Mesenchymal stem cell (in vitro differentiated cells and primary cell): Measurements from ENCODE around the gene CTU2.
A peak's percentile ranks its signal among the peaks of the same experiment; 100 is the strongest.

Experiments
- DNase-seq: peaks from one replicate; pipeline ENCODE4 v3.0.0-alpha.2; 2013
- H2AFZ ChIP-seq: one replicate; pipeline ENCODE4 v1.6.1; 2013; ENCODE audit warnings: low read depth, mild to moderate bottlenecking, control low read depth, inconsistent platforms, low read length, moderate library complexity
- H2AK5ac ChIP-seq: 2 replicates; pipeline ENCODE4 v1.6.1; 2013; ENCODE audit warnings: low read length, moderate library complexity, mild to moderate bottlenecking, inconsistent platforms; ENCODE audit not compliant: severe bottlenecking
- H2BK120ac ChIP-seq: one replicate; pipeline ENCODE4 v1.6.1; 2013; ENCODE audit warnings: low read depth, mild to moderate bottlenecking, inconsistent platforms, low read length, moderate library complexity
- H2BK12ac ChIP-seq, 2 experiments: one replicate each; pipeline ENCODE4 v1.6.1; 2013; ENCODE audit warnings: inconsistent platforms in 2 of 2, low read length in 2 of 2, mild to moderate bottlenecking in 2 of 2, moderate library complexity in 2 of 2, control low read depth in 1 of 2
- H2BK15ac ChIP-seq: one replicate; pipeline ENCODE4 v1.6.1; 2013; ENCODE audit warnings: mild to moderate bottlenecking, low read depth, inconsistent platforms; ENCODE audit not compliant: poor library complexity, severe bottlenecking
- H2BK5ac ChIP-seq: 2 replicates; pipeline ENCODE4 v1.6.1; 2013; ENCODE audit warnings: low read depth, mild to moderate bottlenecking, low read length, control low read depth, inconsistent platforms; ENCODE audit not compliant: poor library complexity, severe bottlenecking
- H3K14ac ChIP-seq, 2 experiments: one replicate each; pipeline ENCODE4 v1.6.1; 2013; ENCODE audit warnings: inconsistent platforms in 2 of 2, low read length in 2 of 2, control low read depth in 1 of 2, mild to moderate bottlenecking in 1 of 2, moderate library complexity in 1 of 2
- H3K18ac ChIP-seq, 2 experiments: one replicate each; pipeline ENCODE4 v1.6.1; 2013; ENCODE audit warnings: inconsistent platforms in 2 of 2, low read length in 2 of 2, control low read depth in 1 of 2, low read depth in 1 of 2, mild to moderate bottlenecking in 1 of 2
- H3K23ac ChIP-seq, 2 experiments: one replicate each; pipeline ENCODE4 v1.6.1; 2013; ENCODE audit warnings: inconsistent platforms in 2 of 2, low read length in 2 of 2, mild to moderate bottlenecking in 2 of 2, moderate library complexity in 2 of 2, control low read depth in 1 of 2
- H3K27ac ChIP-seq: 2 replicates; pipeline ENCODE4 v1.5.1; 2013; ENCODE audit warnings: mild to moderate bottlenecking, moderate library complexity, low read length, control low read depth, inconsistent platforms; ENCODE audit not compliant: poor library complexity, severe bottlenecking
- H3K27me3 ChIP-seq, 2 experiments: 2 replicates each; pipeline versions ENCODE4 v1.6.1 to v1.7.0; 2013; ENCODE audit warnings: low read length in 2 of 2, mild to moderate bottlenecking in 2 of 2, moderate library complexity in 2 of 2, control low read depth in 1 of 2, inconsistent platforms in 1 of 2; ENCODE audit not compliant: control insufficient read depth in 1 of 2, insufficient read depth in 1 of 2
- H3K36me3 ChIP-seq, 2 experiments: 2 replicates each; pipeline versions ENCODE4 v1.6.1 to v1.7.0; 2013; ENCODE audit warnings: low read length in 2 of 2, control low read depth in 1 of 2, inconsistent platforms in 1 of 2, low read depth in 1 of 2, mild to moderate bottlenecking in 1 of 2; ENCODE audit not compliant: insufficient read depth in 2 of 2, control insufficient read depth in 1 of 2
- H3K4ac ChIP-seq, 2 experiments: one replicate each; pipeline ENCODE4 v1.6.1; 2013; ENCODE audit warnings: inconsistent platforms in 2 of 2, low read length in 2 of 2, mild to moderate bottlenecking in 2 of 2, moderate library complexity in 2 of 2, control low read depth in 1 of 2, low read depth in 1 of 2
- H3K4me1 ChIP-seq: 2 replicates; pipeline ENCODE4 v1.6.1; 2013; ENCODE audit warnings: low read depth, low read length, control low read depth; ENCODE audit not compliant: control insufficient read depth, insufficient read depth
- H3K4me2 ChIP-seq: 2 replicates; pipeline ENCODE4 v1.6.1; 2013; ENCODE audit warnings: low read length, mild to moderate bottlenecking, inconsistent platforms; ENCODE audit not compliant: poor library complexity, severe bottlenecking
- H3K4me3 ChIP-seq, 2 experiments: 2 replicates each; pipeline versions ENCODE4 v1.5.1 to v1.7.0; 2013; ENCODE audit warnings: low read length in 2 of 2, mild to moderate bottlenecking in 2 of 2, control low read depth in 1 of 2, low read depth in 1 of 2; ENCODE audit not compliant: insufficient read depth in 1 of 2
- H3K79me1 ChIP-seq: replicated peaks from 2 replicates; pipeline ENCODE4 v1.6.1; 2013; ENCODE audit warnings: mild to moderate bottlenecking, control low read depth, low read length, inconsistent platforms; ENCODE audit not compliant: poor library complexity, severe bottlenecking
- H3K9ac ChIP-seq: 2 replicates; pipeline ENCODE4 v1.7.0; 2013; ENCODE audit warnings: mild to moderate bottlenecking, low read length, moderate library complexity
- H3K9me3 ChIP-seq: 2 replicates; pipeline ENCODE4 v1.7.0; 2013; ENCODE audit warnings: mild to moderate bottlenecking, low read length; ENCODE audit not compliant: control insufficient read depth
- H4K8ac ChIP-seq: one replicate; pipeline ENCODE4 v1.6.1; 2013; ENCODE audit warnings: inconsistent platforms, mild to moderate bottlenecking, low read length, moderate library complexity
- H4K91ac ChIP-seq: one replicate; pipeline ENCODE4 v1.6.1; 2013; ENCODE audit warnings: mild to moderate bottlenecking, low read length, inconsistent platforms
- WGBS: methylation state at CpG from one replicate; pipeline ENCODE4 v1.1.7; 2013; ENCODE audit warnings: mixed read lengths; 5-methylcytosine and 5-hydroxymethylcytosine counted together

CTU2 gene

GRCh38 chr16:88762258-88762870, 56.1 kb downstream of the CTU2 start:
- peak overlapping the region; percentile 70 for H4K91ac ChIP-seq
- no peak overlapping the region for H3K9ac ChIP-seq
- H3K27ac ChIP-seq: no peak overlapping the region
- no peak overlapping the region for H3K23ac ChIP-seq
- no peaks in the 10 kb centered on the region for H3K27me3 ChIP-seq
- H3K36me3 ChIP-seq: peaks cover 11 to 40% of the 10 kb centered on the region in 2 experiments
- no peak overlapping the region for H3K4me3 ChIP-seq
- H3K4ac ChIP-seq: no peak overlapping the region
- H3K79me1 ChIP-seq: peaks cover 42% of the 10 kb centered on the region
- H3K4me1 ChIP-seq: peaks cover 86% of the 10 kb centered on the region
- no peak overlapping the region for H3K14ac ChIP-seq
- no peaks in the 10 kb centered on the region for H3K9me3 ChIP-seq
- WGBS: 87% methylated on average over 16 of the region's 16 CpGs
- H2BK5ac ChIP-seq: no peak overlapping the region
- H2AFZ ChIP-seq: no peak overlapping the region
- H2BK15ac ChIP-seq: no peak overlapping the region
- no peak for DNase-seq
- H3K18ac ChIP-seq: no peak overlapping the region
- H4K8ac ChIP-seq: no peak overlapping the region
- H2BK12ac ChIP-seq: no peak overlapping the region
- H2AK5ac ChIP-seq: no peak overlapping the region
- H2BK120ac ChIP-seq: no peak overlapping the region
- H3K4me2 ChIP-seq: no peak overlapping the region

GRCh38 chr16:88762941-88763340, 56.6 kb downstream of the CTU2 start:
- Histone ChIP-seq H3K27me3 (no peaks in the 10 kb centered on the region), H2AFZ (no peak overlapping the region), H2BK5ac (no peak overlapping the region), H3K23ac (no peak overlapping the region), H3K4ac (no peak overlapping the region), H3K36me3 (peaks cover 11 to 40% of the 10 kb centered on the region in 2 experiments), H4K91ac (peak overlapping the region; percentile 11), H4K8ac (no peak overlapping the region), H3K27ac (no peak overlapping the region), H2AK5ac (no peak overlapping the region), H3K4me2 (no peak overlapping the region), H3K9ac (no peak overlapping the region), H3K14ac (no peak overlapping the region), H3K9me3 (no peaks in the 10 kb centered on the region), H2BK120ac (no peak overlapping the region), H2BK12ac (no peak overlapping the region), H3K79me1 (peaks cover 39% of the 10 kb centered on the region), H2BK15ac (no peak overlapping the region), H3K4me3 (no peak overlapping the region), H3K4me1 (peaks cover 86% of the 10 kb centered on the region), H3K18ac (no peak overlapping the region)
- 84% methylated on average over 10 of the region's 10 CpGs for WGBS
- no peak for DNase-seq

- Histone ChIP-seq H3K27ac (no peak overlapping the region), H3K79me1 (peaks cover 39% of the 10 kb centered on the region), H3K27me3 (no peaks in the 10 kb centered on the region), H3K18ac (peak overlapping the region in 1 of 2 experiments; percentile 3), H3K14ac (no peak overlapping the region), H3K9ac (no peak overlapping the region), H3K36me3 (peaks cover 11 to 40% of the 10 kb centered on the region in 2 experiments), H2BK120ac (no peak overlapping the region), H2BK15ac (no peak overlapping the region), H3K9me3 (no peaks in the 10 kb centered on the region), H3K23ac (no peak overlapping the region), H3K4me2 (no peak overlapping the region), H3K4ac (no peak overlapping the region), H3K4me3 (no peak overlapping the region), H2AK5ac (no peak overlapping the region), H2BK12ac (no peak overlapping the region), H2BK5ac (no peak overlapping the region), H2AFZ (no peak overlapping the region), H4K91ac (no peak overlapping the region), H4K8ac (no peak overlapping the region), H3K4me1 (peaks cover 86% of the 10 kb centered on the region)
- 49% methylated on average over 14 of the region's 14 CpGs for WGBS
- DNase-seq: peak; percentile 52
Measured at GRCh38 chr16:88763502-88764053, 57.3 kb downstream of the CTU2 start.

GRCh38 chr16:88764080-88764479, 57.8 kb downstream of the CTU2 start:
- H3K27ac ChIP-seq: no peak overlapping the region
- no peak overlapping the region for H3K4ac ChIP-seq
- no peak overlapping the region for H3K4me2 ChIP-seq
- H3K4me1 ChIP-seq: peaks cover 85% of the 10 kb centered on the region
- no peak overlapping the region for H3K18ac ChIP-seq
- peaks cover 11 to 40% of the 10 kb centered on the region in 2 experiments for H3K36me3 ChIP-seq
- no peak overlapping the region for H3K4me3 ChIP-seq
- H2BK15ac ChIP-seq: peak overlapping the region; percentile 6
- H3K14ac ChIP-seq: no peak overlapping the region
- peaks cover 39% of the 10 kb centered on the region for H3K79me1 ChIP-seq
- no peak overlapping the region for H4K8ac ChIP-seq
- no peak overlapping the region for H2AFZ ChIP-seq
- no peak overlapping the region for H4K91ac ChIP-seq
- H3K27me3 ChIP-seq: no peaks in the 10 kb centered on the region
- no peak overlapping the region for H2AK5ac ChIP-seq
- WGBS: 94% methylated on average over 19 of the region's 19 CpGs
- no peak overlapping the region for H3K23ac ChIP-seq
- no peaks in the 10 kb centered on the region for H3K9me3 ChIP-seq
- no peak for DNase-seq
- H2BK12ac ChIP-seq: no peak overlapping the region
- H2BK120ac ChIP-seq: no peak overlapping the region
- H3K9ac ChIP-seq: no peak overlapping the region
- no peak overlapping the region for H2BK5ac ChIP-seq
